ENCODE data around the gene USP54. TPM values are rescaled to one million over a fixed set of nuclear protein-coding genes. Genes with fewer than 3 reads are reported as not detected.

The USP54 gene, protein sequence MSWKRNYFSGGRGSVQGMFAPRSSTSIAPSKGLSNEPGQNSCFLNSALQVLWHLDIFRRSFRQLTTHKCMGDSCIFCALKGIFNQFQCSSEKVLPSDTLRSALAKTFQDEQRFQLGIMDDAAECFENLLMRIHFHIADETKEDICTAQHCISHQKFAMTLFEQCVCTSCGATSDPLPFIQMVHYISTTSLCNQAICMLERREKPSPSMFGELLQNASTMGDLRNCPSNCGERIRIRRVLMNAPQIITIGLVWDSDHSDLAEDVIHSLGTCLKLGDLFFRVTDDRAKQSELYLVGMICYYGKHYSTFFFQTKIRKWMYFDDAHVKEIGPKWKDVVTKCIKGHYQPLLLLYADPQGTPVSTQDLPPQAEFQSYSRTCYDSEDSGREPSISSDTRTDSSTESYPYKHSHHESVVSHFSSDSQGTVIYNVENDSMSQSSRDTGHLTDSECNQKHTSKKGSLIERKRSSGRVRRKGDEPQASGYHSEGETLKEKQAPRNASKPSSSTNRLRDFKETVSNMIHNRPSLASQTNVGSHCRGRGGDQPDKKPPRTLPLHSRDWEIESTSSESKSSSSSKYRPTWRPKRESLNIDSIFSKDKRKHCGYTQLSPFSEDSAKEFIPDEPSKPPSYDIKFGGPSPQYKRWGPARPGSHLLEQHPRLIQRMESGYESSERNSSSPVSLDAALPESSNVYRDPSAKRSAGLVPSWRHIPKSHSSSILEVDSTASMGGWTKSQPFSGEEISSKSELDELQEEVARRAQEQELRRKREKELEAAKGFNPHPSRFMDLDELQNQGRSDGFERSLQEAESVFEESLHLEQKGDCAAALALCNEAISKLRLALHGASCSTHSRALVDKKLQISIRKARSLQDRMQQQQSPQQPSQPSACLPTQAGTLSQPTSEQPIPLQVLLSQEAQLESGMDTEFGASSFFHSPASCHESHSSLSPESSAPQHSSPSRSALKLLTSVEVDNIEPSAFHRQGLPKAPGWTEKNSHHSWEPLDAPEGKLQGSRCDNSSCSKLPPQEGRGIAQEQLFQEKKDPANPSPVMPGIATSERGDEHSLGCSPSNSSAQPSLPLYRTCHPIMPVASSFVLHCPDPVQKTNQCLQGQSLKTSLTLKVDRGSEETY (N-terminal part only)
- polyA plus RNA-seq (2013), result 11.1 TPM

- peaks cover 11 to 54% (median 35%) of the 10 kb centered on the region in 4 experiments for H3K4me1 ChIP-seq (ENCODE audit: control extremely low read depth in 1 of 4, control insufficient read depth in 4 of 4, insufficient read depth in 4 of 4, low read length in 3 of 4)
- CTCF ChIA-PET, result interaction anchor here (1.0 to 1.5 kb wide), 4 partner anchors 9 to 55 kb away, joined by 3 to 6 read pairs (median 4); no protein-coding TSS in a partner anchor
- WGBS (ENCODE audit: insufficient coverage), result 0% methylated on average over 2 of the region's 6 CpGs
- H3K36me3 ChIP-seq (ENCODE audit: control insufficient read depth in 4 of 4, insufficient read depth in 4 of 4, low read length in 3 of 4), result no peaks in the 10 kb centered on the region
- H3K27me3 ChIP-seq (replicated peaks in 2 of 5; ENCODE audit: control insufficient read depth in 4 of 5, insufficient read depth in 5 of 5, low read length in 4 of 5), result no peaks in the 10 kb centered on the region
- POLR2A ChIA-PET, result interaction anchor here (1.1 kb wide), 1 partner anchor 10 kb away, joined by 3 read pairs; no protein-coding TSS in a partner anchor
- no peaks in the 10 kb centered on the region for H3K9me3 ChIP-seq (ENCODE audit: control extremely low read depth in 1 of 5, control insufficient read depth in 4 of 5, insufficient read depth in 2 of 5, low read depth in 1 of 5, low read length in 4 of 5)
- DNase-seq, result peak; percentile 30 to 68 (median 54)
- H3K4me3 ChIP-seq (ENCODE audit: control insufficient read depth in 1 of 7, extremely low read depth in 1 of 7, insufficient read depth in 4 of 7, low read depth in 2 of 7, low read length in 6 of 7), result peak within 1 kb of the TSS in 6 of 7 experiments; percentile 0 to 70 (median 44)
- peak within 1 kb of the TSS; percentile 11 to 76 for H3K27ac ChIP-seq (ENCODE audit: insufficient read depth in 1 of 2, low read depth in 1 of 2, low read length in 2 of 2, poor library complexity in 1 of 2, severe bottlenecking in 2 of 2)
Measured at GRCh38 chr10:73590881-73591799, at the start of gene USP54. Gene USP54, minus strand, starts transcription at chr10:73591342. Its CDS starts 15,684 bp downstream, at chr10:73575658.

DNA sequence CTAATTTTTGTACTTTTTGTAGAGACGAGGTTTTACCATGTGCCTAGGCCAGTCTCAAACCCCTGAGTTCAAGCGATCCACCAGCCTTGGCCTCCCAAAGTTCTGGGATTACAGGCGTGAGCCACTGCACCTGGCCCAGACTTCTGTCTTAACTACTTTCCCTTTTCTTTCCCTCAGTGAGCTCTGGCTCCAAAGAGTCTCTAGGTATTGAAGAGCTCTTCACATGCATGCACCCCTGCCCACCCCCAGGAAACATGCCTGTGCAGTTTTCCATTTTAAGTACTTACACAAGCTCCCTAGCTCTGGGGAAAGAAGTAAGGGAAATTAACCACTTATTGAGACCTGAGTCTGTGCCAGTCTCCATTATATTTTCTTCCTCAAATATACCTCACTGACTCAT lies 48.1 kb upstream of the USP54 start:
- H3K4me3 ChIP-seq (ENCODE audit: control insufficient read depth in 1 of 7, extremely low read depth in 1 of 7, insufficient read depth in 4 of 7, low read depth in 2 of 7, low read length in 6 of 7), result no peak overlapping the region
- no peak overlapping the region for H3K27ac ChIP-seq (ENCODE audit: insufficient read depth in 1 of 2, low read depth in 1 of 2, low read length in 2 of 2, poor library complexity in 1 of 2, severe bottlenecking in 2 of 2)
- H3K9me3 ChIP-seq (ENCODE audit: control extremely low read depth in 1 of 5, control insufficient read depth in 4 of 5, insufficient read depth in 2 of 5, low read depth in 1 of 5, low read length in 4 of 5), result no peaks in the 10 kb centered on the region
- H3K36me3 ChIP-seq (ENCODE audit: control insufficient read depth in 4 of 4, insufficient read depth in 4 of 4, low read length in 3 of 4), result no peaks in the 10 kb centered on the region
- 100% methylated on average over 3 of the region's 3 CpGs for WGBS (ENCODE audit: insufficient coverage)
- ChIA-PET POLR2A (no interaction called here), CTCF (interaction anchor here (5.0 kb wide), 1 partner anchor 110 kb away, joined by 28 read pairs; no protein-coding TSS in a partner anchor)
- no peak for DNase-seq
- no peaks in the 10 kb centered on the region for H3K27me3 ChIP-seq (replicated peaks in 2 of 5; ENCODE audit: control insufficient read depth in 4 of 5, insufficient read depth in 5 of 5, low read length in 4 of 5)
- H3K4me1 ChIP-seq (ENCODE audit: control extremely low read depth in 1 of 4, control insufficient read depth in 4 of 4, insufficient read depth in 4 of 4, low read length in 3 of 4), result peaks cover 0 to 23% (median 5%) of the 10 kb centered on the region in 4 experiments

GRCh38 chr10:73635781-73636180 lies 44.6 kb upstream of the USP54 start:
- Histone ChIP-seq H3K9me3 (ENCODE audit: control extremely low read depth in 1 of 5, control insufficient read depth in 4 of 5, insufficient read depth in 2 of 5, low read depth in 1 of 5, low read length in 4 of 5) (no peaks in the 10 kb centered on the region), H3K27me3 (replicated peaks in 2 of 5; ENCODE audit: control insufficient read depth in 4 of 5, insufficient read depth in 5 of 5, low read length in 4 of 5) (no peaks in the 10 kb centered on the region), H3K36me3 (ENCODE audit: control insufficient read depth in 4 of 4, insufficient read depth in 4 of 4, low read length in 3 of 4) (no peaks in the 10 kb centered on the region), H3K27ac (ENCODE audit: insufficient read depth in 1 of 2, low read depth in 1 of 2, low read length in 2 of 2, poor library complexity in 1 of 2, severe bottlenecking in 2 of 2) (no peak overlapping the region), H3K4me1 (ENCODE audit: control extremely low read depth in 1 of 4, control insufficient read depth in 4 of 4, insufficient read depth in 4 of 4, low read length in 3 of 4) (no peaks in the 10 kb centered on the region), H3K4me3 (ENCODE audit: control insufficient read depth in 1 of 7, extremely low read depth in 1 of 7, insufficient read depth in 4 of 7, low read depth in 2 of 7, low read length in 6 of 7) (no peak overlapping the region)
- ChIA-PET CTCF (interaction anchor here (1.4 to 2.2 kb wide), 2 partner anchors 10 to 12 kb away, joined by 3 to 4 read pairs; no protein-coding TSS in a partner anchor), POLR2A (no interaction called here)
- no CpG with 5 or more reads among the region's 1 CpG for WGBS (ENCODE audit: insufficient coverage)
- DNase-seq, result no peak

GRCh38 chr10:73634421-73634820 lies 43.3 kb upstream of the USP54 start:
- no peaks in the 10 kb centered on the region for H3K36me3 ChIP-seq (ENCODE audit: control insufficient read depth in 4 of 4, insufficient read depth in 4 of 4, low read length in 3 of 4)
- WGBS (ENCODE audit: insufficient coverage), result 100% methylated on average over 2 of the region's 5 CpGs
- DNase-seq, result no peak
- no peak overlapping the region for H3K27ac ChIP-seq (ENCODE audit: insufficient read depth in 1 of 2, low read depth in 1 of 2, low read length in 2 of 2, poor library complexity in 1 of 2, severe bottlenecking in 2 of 2)
- ChIA-PET CTCF (interaction anchor here (0.6 to 3.2 kb wide), 3 partner anchors 10 to 40 kb away, joined by 3 to 18 read pairs (median 4); no protein-coding TSS in a partner anchor), POLR2A (interaction anchor here (0.6 kb wide), 1 partner anchor 12 kb away, joined by 3 read pairs; no protein-coding TSS in a partner anchor)
- H3K4me3 ChIP-seq (ENCODE audit: control insufficient read depth in 1 of 7, extremely low read depth in 1 of 7, insufficient read depth in 4 of 7, low read depth in 2 of 7, low read length in 6 of 7), result no peak overlapping the region
- no peaks in the 10 kb centered on the region for H3K4me1 ChIP-seq (ENCODE audit: control extremely low read depth in 1 of 4, control insufficient read depth in 4 of 4, insufficient read depth in 4 of 4, low read length in 3 of 4)
- no peaks in the 10 kb centered on the region for H3K9me3 ChIP-seq (ENCODE audit: control extremely low read depth in 1 of 5, control insufficient read depth in 4 of 5, insufficient read depth in 2 of 5, low read depth in 1 of 5, low read length in 4 of 5)
- H3K27me3 ChIP-seq (replicated peaks in 2 of 5; ENCODE audit: control insufficient read depth in 4 of 5, insufficient read depth in 5 of 5, low read length in 4 of 5), result no peaks in the 10 kb centered on the region

DNA sequence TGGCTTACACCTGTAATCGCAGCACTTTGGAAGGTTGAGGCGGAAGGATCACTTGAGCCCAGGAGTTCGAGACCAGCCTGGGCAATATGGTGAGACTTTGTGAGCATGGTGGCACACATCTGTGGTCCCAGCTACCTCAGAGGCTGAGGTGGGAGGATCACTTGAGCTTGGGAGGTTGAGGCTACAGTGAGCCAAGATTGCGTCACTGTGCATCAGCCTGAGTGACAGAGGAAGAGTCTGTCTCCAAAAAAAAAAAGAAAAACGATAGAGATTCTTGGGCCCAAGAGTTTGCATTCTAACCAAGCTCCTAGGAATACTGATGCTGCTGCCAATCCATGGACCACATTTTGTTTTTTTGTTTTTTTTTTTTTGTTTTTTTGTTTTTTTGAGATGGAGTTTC lies 38.0 kb upstream of the USP54 start:
- ChIA-PET CTCF (interaction anchor here (1.1 to 4.2 kb wide), 3 partner anchors 9 to 377 kb away, joined by 3 to 19 read pairs (median 3); partner anchors contain the start of gene MRPS16), POLR2A (no interaction called here)
- Histone ChIP-seq H3K27ac (ENCODE audit: insufficient read depth in 1 of 2, low read depth in 1 of 2, low read length in 2 of 2, poor library complexity in 1 of 2, severe bottlenecking in 2 of 2) (no peak overlapping the region), H3K9me3 (ENCODE audit: control extremely low read depth in 1 of 5, control insufficient read depth in 4 of 5, insufficient read depth in 2 of 5, low read depth in 1 of 5, low read length in 4 of 5) (no peaks in the 10 kb centered on the region), H3K27me3 (replicated peaks in 2 of 5; ENCODE audit: control insufficient read depth in 4 of 5, insufficient read depth in 5 of 5, low read length in 4 of 5) (no peaks in the 10 kb centered on the region), H3K4me1 (ENCODE audit: control extremely low read depth in 1 of 4, control insufficient read depth in 4 of 4, insufficient read depth in 4 of 4, low read length in 3 of 4) (peaks cover 8 to 18% (median 13%) of the 10 kb centered on the region in 4 experiments), H3K4me3 (ENCODE audit: control insufficient read depth in 1 of 7, extremely low read depth in 1 of 7, insufficient read depth in 4 of 7, low read depth in 2 of 7, low read length in 6 of 7) (no peak overlapping the region), H3K36me3 (ENCODE audit: control insufficient read depth in 4 of 4, insufficient read depth in 4 of 4, low read length in 3 of 4) (no peaks in the 10 kb centered on the region)
- no peak for DNase-seq
- WGBS (ENCODE audit: insufficient coverage), result 100% methylated on average over 5 of the region's 5 CpGs

DNA sequence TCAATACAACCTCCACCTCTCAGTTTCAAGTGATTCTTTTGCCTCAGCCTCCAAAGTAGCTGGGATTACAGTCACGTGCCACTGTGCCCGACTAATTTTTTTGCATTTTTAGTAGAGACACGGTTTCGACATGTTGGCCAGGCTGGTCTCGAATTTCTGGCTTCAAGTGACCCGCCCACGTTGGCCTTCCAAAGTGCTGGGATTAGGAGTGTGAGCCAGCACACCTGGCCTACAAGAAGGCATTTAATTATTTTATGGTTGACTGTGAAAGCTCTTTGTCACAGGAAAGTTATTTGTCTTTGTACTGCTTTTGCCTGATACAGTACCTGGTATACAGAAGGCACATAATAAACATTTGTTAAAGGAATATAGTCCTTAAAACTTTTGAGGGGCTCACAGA lies 37.3 kb upstream of the USP54 start:
- Histone ChIP-seq H3K27ac (ENCODE audit: insufficient read depth in 1 of 2, low read depth in 1 of 2, low read length in 2 of 2, poor library complexity in 1 of 2, severe bottlenecking in 2 of 2) (no peak overlapping the region), H3K9me3 (ENCODE audit: control extremely low read depth in 1 of 5, control insufficient read depth in 4 of 5, insufficient read depth in 2 of 5, low read depth in 1 of 5, low read length in 4 of 5) (no peaks in the 10 kb centered on the region), H3K4me1 (ENCODE audit: control extremely low read depth in 1 of 4, control insufficient read depth in 4 of 4, insufficient read depth in 4 of 4, low read length in 3 of 4) (peaks cover 8 to 18% (median 13%) of the 10 kb centered on the region in 4 experiments), H3K36me3 (ENCODE audit: control insufficient read depth in 4 of 4, insufficient read depth in 4 of 4, low read length in 3 of 4) (no peaks in the 10 kb centered on the region), H3K27me3 (replicated peaks in 2 of 5; ENCODE audit: control insufficient read depth in 4 of 5, insufficient read depth in 5 of 5, low read length in 4 of 5) (no peaks in the 10 kb centered on the region), H3K4me3 (ENCODE audit: control insufficient read depth in 1 of 7, extremely low read depth in 1 of 7, insufficient read depth in 4 of 7, low read depth in 2 of 7, low read length in 6 of 7) (no peak overlapping the region)
- ChIA-PET POLR2A (no interaction called here), CTCF (interaction anchor here (1.1 to 4.2 kb wide), 3 partner anchors 13 to 99 kb away, joined by 3 to 19 read pairs (median 9); no protein-coding TSS in a partner anchor)
- WGBS (ENCODE audit: insufficient coverage), result 94% methylated on average over 6 of the region's 7 CpGs
- DNase-seq, result no peak
